SK-N-SH treated with all-trans-retinoic acid at 6 μM for 48 hours (cell line): ENCODE data around the gene BCAN.

Source experiments
- ATAC-seq: fragments of 200-7000 bp; cut with Tn5 transposase; 3 replicates; pipeline ENCODE4 v1.9.1; 2020; ENCODE audit warnings: mild to moderate bottlenecking, moderate library complexity
- BACH2 ChIP-seq: fragments of 250-450 bp; sonication (Bioruptor Pico); IDR thresholded peaks from 2 replicates; pipeline ENCODE4 v1.9.0; 2021; ENCODE audit warnings: mild to moderate bottlenecking, borderline replicate concordance
- CSRNP3 ChIP-seq: fragments of 250-450 bp; sonication (Bioruptor Pico); IDR thresholded peaks from 2 replicates; pipeline ENCODE4 v1.5.1; 2021; ENCODE audit warnings: mild to moderate bottlenecking, moderate library complexity
- ESRRG ChIP-seq: fragments of 250-450 bp; sonication (Bioruptor Pico); IDR thresholded peaks from 2 replicates; pipeline ENCODE4 v1.6.1; 2021; ENCODE audit warnings: mild to moderate bottlenecking
- ISL1 ChIP-seq: fragments of 250-450 bp; sonication (Bioruptor Pico); IDR thresholded peaks from 2 replicates; pipeline ENCODE4 v2.1.2; 2022; ENCODE audit warnings: mild to moderate bottlenecking, moderate library complexity
- OSR1 ChIP-seq: fragments of 250-450 bp; sonication (Bioruptor Pico); IDR thresholded peaks from 2 replicates; pipeline ENCODE4 v1.8.0; 2022; ENCODE audit warnings: moderate library complexity, mild to moderate bottlenecking, inconsistent platforms
- PATZ1 ChIP-seq: fragments of 250-450 bp; sonication (Bioruptor Pico); IDR thresholded peaks from 2 replicates; pipeline ENCODE4 v1.8.0; 2020; ENCODE audit warnings: mild to moderate bottlenecking, moderate library complexity, borderline replicate concordance
- POU6F1 ChIP-seq: fragments of 250-450 bp; sonication (Bioruptor Pico); IDR thresholded peaks from 2 replicates; pipeline ENCODE4 v1.8.0; 2021; ENCODE audit warnings: low read depth, mild to moderate bottlenecking, moderate library complexity, borderline replicate concordance
- SNAI2 ChIP-seq: fragments of 250-450 bp; sonication (Bioruptor Pico); IDR thresholded peaks from 2 replicates; pipeline ENCODE4 v1.5.0; 2020; ENCODE audit warnings: mild to moderate bottlenecking, moderate library complexity
- TCF4 ChIP-seq: fragments of 250-450 bp; sonication (Bioruptor Pico); IDR thresholded peaks from 2 replicates; pipeline ENCODE4 v1.8.0; 2021; ENCODE audit warnings: mild to moderate bottlenecking, moderate library complexity, borderline replicate concordance
- TOX ChIP-seq: fragments of 250-450 bp; sonication (Bioruptor Pico); IDR thresholded peaks from 2 replicates; pipeline ENCODE4 v1.8.0; 2021; ENCODE audit warnings: mild to moderate bottlenecking, moderate library complexity, borderline replicate concordance
- ZC3H10 ChIP-seq: fragments of 250-450 bp; sonication (Bioruptor Pico); IDR thresholded peaks from 2 replicates; pipeline ENCODE4 v1.5.1; 2021; ENCODE audit warnings: mild to moderate bottlenecking, moderate library complexity
- ZFP3 ChIP-seq: fragments of 250-450 bp; sonication (Bioruptor Pico); IDR thresholded peaks from 2 replicates; pipeline ENCODE4 v1.5.0; 2020; ENCODE audit warnings: mild to moderate bottlenecking, moderate library complexity
- ZFP30 ChIP-seq: fragments of 450-650 bp; formaldehyde crosslinking; IDR thresholded peaks from 2 replicates; pipeline ENCODE4 v1.5.0; 2022; ENCODE audit warnings: mild to moderate bottlenecking, moderate library complexity
- ZNF565 ChIP-seq: fragments of 450-650 bp; formaldehyde crosslinking; conservative IDR thresholded peaks from 2 replicates; pipeline ENCODE4 v1.5.0; 2020; ENCODE audit warnings: low read depth, mild to moderate bottlenecking, moderate library complexity
- ZNF70 ChIP-seq: fragments of 450-650 bp; formaldehyde crosslinking; IDR thresholded peaks from 2 replicates; pipeline ENCODE4 v1.5.0; 2020; ENCODE audit warnings: mild to moderate bottlenecking, moderate library complexity
- ZNF8 ChIP-seq: fragments of 450-650 bp; formaldehyde crosslinking; IDR thresholded peaks from 2 replicates; pipeline ENCODE4 v1.5.0; 2020; ENCODE audit warnings: mild to moderate bottlenecking, moderate library complexity
- TF ChIP-seq, protein P1 (sequence below): fragments of 250-450 bp; sonication (Bioruptor Pico); IDR thresholded peaks from 2 replicates; pipeline ENCODE4 v1.5.0; 2020; ENCODE audit warnings: mild to moderate bottlenecking, moderate library complexity
- TF ChIP-seq, protein P2 (sequence below): fragments of 250-450 bp; sonication (Bioruptor Pico); IDR thresholded peaks from 2 replicates; pipeline ENCODE4 v1.5.1; 2020; ENCODE audit warnings: low read depth, mild to moderate bottlenecking, moderate library complexity

BCAN gene

DNA sequence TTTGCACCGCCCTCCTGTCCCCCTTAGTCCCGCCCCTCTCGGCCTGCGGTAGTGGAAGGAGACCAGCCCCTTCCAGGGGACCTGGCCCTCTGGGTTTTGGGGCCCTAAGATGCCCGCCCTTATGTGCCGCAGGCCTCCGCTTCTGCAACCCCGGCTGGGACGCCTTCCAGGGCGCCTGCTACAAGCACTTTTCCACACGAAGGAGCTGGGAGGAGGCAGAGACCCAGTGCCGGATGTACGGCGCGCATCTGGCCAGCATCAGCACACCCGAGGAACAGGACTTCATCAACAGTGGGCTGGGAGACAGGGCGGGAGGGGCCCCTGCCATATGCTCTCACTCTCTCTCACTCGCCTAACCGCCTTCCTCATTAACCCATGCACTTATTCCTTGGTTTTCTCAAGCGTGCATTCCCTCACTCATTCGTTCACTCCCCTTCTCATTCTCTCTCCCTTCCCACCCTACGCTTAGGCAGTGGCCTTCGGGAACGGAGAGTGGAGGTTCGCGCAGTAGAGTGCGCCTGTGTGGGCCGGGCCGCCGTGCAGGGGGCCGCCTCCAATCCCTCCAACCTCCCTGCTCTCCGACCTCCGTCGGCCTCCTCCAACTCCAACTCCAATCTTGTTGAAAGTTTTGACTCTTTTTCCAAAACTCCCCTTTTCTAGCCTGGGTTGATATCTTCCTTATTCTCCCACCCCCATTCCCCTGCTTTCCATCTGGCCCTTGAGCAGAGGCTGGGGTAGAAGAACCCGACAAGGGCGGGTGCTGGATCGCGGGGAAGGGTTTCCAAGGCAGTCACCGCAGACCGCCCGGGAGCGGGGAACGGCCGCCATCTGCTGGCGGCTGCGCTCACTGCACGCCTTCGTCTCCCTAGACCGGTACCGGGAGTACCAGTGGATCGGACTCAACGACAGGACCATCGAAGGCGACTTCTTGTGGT lies 15.2 kb downstream of the BCAN start:
- TF ChIP-seq TCF4 (CRISPR knock-in tag): peak; percentile 40; the same call in 1 of the 2 replicates
- TF ChIP-seq, protein P1, sequence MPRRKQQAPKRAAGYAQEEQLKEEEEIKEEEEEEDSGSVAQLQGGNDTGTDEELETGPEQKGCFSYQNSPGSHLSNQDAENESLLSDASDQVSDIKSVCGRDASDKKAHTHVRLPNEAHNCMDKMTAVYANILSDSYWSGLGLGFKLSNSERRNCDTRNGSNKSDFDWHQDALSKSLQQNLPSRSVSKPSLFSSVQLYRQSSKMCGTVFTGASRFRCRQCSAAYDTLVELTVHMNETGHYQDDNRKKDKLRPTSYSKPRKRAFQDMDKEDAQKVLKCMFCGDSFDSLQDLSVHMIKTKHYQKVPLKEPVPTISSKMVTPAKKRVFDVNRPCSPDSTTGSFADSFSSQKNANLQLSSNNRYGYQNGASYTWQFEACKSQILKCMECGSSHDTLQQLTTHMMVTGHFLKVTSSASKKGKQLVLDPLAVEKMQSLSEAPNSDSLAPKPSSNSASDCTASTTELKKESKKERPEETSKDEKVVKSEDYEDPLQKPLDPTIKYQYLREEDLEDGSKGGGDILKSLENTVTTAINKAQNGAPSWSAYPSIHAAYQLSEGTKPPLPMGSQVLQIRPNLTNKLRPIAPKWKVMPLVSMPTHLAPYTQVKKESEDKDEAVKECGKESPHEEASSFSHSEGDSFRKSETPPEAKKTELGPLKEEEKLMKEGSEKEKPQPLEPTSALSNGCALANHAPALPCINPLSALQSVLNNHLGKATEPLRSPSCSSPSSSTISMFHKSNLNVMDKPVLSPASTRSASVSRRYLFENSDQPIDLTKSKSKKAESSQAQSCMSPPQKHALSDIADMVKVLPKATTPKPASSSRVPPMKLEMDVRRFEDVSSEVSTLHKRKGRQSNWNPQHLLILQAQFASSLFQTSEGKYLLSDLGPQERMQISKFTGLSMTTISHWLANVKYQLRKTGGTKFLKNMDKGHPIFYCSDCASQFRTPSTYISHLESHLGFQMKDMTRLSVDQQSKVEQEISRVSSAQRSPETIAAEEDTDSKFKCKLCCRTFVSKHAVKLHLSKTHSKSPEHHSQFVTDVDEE (CRISPR knock-in tag): no peak
- peak; percentile 58 for ATAC-seq

DNA sequence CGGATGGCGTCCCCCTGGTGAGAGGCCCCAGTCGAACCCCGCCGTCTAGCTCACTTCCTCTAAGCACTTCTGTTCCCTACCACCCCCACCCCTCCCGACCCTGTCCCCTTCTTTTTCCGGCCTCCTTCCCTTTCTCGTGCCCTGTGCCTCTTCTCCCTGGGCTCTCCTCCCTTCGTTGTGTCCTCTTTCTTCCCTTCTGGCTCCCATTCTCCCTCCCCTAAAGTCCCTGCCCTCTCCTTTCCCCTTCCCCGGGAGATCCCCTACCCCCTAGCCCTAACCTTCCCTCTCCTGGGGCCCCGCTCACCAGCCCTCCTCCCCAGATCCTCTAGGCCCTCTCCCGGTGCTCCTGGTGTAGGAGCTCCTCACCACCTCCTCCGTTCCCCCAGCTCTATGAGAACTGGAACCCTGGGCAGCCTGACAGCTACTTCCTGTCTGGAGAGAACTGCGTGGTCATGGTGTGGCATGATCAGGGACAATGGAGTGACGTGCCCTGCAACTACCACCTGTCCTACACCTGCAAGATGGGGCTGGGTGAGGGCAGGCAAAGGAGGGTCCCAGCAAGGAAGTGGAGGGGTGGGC lies 15.9 kb downstream of the BCAN start:
- no peak for ATAC-seq
- TF ChIP-seq CSRNP3: no peak
- no peak for TF ChIP-seq BACH2 (CRISPR knock-in tag)
- TF ChIP-seq OSR1 (CRISPR knock-in tag): no peak
- TF ChIP-seq ISL1 (CRISPR knock-in tag): no peak
- no peak for TF ChIP-seq TCF4 (CRISPR knock-in tag)
- no peak for TF ChIP-seq ZFP30 (CRISPR knock-in tag)
- no peak for TF ChIP-seq ESRRG (CRISPR knock-in tag)
- TF ChIP-seq SNAI2 (CRISPR knock-in tag): no peak
- no peak for TF ChIP-seq POU6F1 (CRISPR knock-in tag)
- TF ChIP-seq, protein P1 (CRISPR knock-in tag): no peak
- TF ChIP-seq, protein P2, sequence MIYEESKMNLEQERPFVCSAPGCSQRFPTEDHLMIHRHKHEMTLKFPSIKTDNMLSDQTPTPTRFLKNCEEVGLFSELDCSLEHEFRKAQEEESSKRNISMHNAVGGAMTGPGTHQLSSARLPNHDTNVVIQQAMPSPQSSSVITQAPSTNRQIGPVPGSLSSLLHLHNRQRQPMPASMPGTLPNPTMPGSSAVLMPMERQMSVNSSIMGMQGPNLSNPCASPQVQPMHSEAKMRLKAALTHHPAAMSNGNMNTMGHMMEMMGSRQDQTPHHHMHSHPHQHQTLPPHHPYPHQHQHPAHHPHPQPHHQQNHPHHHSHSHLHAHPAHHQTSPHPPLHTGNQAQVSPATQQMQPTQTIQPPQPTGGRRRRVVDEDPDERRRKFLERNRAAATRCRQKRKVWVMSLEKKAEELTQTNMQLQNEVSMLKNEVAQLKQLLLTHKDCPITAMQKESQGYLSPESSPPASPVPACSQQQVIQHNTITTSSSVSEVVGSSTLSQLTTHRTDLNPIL: no peak
- TF ChIP-seq ZNF8 (CRISPR knock-in tag): no peak
- no peak for TF ChIP-seq ZC3H10 (CRISPR knock-in tag)
- no peak for TF ChIP-seq ZNF70 (CRISPR knock-in tag)
- TF ChIP-seq ZNF565 (CRISPR knock-in tag): no peak
- no peak for TF ChIP-seq TOX (CRISPR knock-in tag)
- no peak for TF ChIP-seq PATZ1
- TF ChIP-seq ZFP3: no peak
- TF ChIP-seq, all 23 proteins: peak for 0
